ENCODE measurements around the gene TRMU.
"Not testable (repeated sequence)": the region's sequence is repeated elsewhere in the genome, so short reads cannot be mapped to it uniquely, and the experiment has no call there.

TRMU gene

DNA sequence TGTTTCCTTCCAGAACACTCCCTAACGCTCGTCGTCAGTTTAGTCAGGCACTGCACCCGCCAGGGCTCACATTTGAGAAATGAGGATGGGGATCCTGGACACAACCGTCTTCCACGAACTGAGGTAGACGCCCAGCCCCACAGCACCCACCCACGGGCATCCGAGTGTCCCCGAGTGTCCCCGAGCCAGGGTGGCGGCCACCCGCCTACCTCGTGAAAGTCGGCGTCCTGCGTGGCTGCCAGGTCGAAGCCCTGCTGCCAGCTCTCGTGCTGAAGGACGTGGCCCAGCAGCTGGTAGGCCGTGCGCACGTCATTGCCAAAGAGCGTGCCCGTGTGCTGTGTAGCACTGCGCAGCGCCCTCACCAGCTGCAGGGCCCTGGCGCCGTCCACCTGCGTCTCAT is 53.6 kb downstream of the TRMU start:
- Histone ChIP-seq H3K9me3 (ENCODE audit: insufficient read depth, low read depth, low read length) (no peaks in the 10 kb centered on the region), H3K27ac (ENCODE audit: low read length) (no peak overlapping the region), H3K27me3 (ENCODE audit: insufficient read depth, low read length) (no peaks in the 10 kb centered on the region), H3K9ac (ENCODE audit: low read depth, low read length) (no peak overlapping the region), H3K4me3 (ENCODE audit: low read length) (no peak overlapping the region), H3K36me3 (ENCODE audit: insufficient read depth, low read depth, low read length) (no peaks in the 10 kb centered on the region), H3K4me1 (ENCODE audit: insufficient read depth, low read length) (no peaks in the 10 kb centered on the region)

DNA sequence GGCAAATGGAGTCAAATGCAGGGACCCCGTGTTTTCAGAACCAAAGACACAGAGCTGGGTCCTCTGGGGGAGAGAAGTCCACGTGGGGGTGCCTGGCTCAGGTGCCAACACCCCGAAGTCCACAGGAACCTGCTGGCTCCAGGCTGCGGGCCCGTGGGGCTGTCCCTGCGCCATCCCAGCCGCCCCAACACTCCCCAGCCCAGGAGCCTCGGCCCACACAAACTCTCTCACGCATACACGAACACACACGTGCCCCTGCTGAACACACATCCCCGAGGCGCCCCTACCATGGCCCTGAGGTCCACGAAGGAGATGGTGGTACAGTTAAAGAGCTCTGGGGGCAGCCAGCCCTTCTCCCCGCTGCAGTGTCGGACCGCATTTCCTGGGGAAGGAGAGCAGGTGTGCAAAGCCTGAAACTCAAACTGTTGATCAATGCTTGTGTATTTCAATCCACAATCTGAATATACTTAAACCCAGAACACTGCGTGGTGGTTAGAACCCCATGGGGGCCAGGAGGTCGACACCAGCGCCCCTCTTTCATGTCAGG is 54.7 kb downstream of the TRMU start:
- Histone ChIP-seq H3K27me3 (ENCODE audit: insufficient read depth, low read length) (no peaks in the 10 kb centered on the region), H3K9me3 (ENCODE audit: insufficient read depth, low read depth, low read length) (no peaks in the 10 kb centered on the region), H3K36me3 (ENCODE audit: insufficient read depth, low read depth, low read length) (no peaks in the 10 kb centered on the region), H3K27ac (ENCODE audit: low read length) (no peak overlapping the region), H3K4me1 (ENCODE audit: insufficient read depth, low read length) (no peaks in the 10 kb centered on the region), H3K4me3 (ENCODE audit: low read length) (no peak overlapping the region), H3K9ac (ENCODE audit: low read depth, low read length) (no peak overlapping the region)

DNA sequence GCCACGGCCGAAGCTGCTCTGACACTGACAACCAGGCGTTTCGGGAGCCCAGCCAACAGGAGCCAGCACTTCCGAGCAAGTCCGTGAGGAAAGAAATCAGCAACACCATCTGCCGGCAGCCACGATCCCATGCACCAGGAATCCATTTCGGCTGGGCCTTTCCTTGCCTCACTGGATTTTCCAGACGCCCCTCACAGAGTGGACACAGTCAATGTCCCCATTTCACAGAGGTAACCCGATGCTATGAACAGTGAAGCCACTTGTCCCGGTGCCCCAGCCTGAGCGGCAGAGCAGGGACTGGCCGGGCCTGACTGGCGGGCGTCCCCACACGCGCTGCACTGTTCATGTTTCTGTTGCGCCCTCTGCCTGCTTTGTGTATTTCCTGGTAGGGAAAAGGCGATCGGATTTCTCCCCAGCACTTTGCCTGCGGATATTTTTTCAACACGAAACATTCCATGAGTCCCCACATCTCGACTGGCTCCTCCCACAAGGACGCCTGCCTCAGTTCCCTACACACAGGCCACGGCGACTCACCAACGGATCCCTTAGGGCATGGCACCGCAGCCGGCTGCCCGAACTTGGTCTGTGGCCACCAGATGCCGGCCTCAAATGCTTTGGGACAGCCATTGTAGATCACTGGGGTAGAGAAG is 55.3 kb downstream of the TRMU start:
- Histone ChIP-seq H3K9ac (ENCODE audit: low read depth, low read length) (no peak overlapping the region), H3K9me3 (ENCODE audit: insufficient read depth, low read depth, low read length) (no peaks in the 10 kb centered on the region), H3K27me3 (ENCODE audit: insufficient read depth, low read length) (no peaks in the 10 kb centered on the region), H3K4me1 (ENCODE audit: insufficient read depth, low read length) (no peaks in the 10 kb centered on the region), H3K4me3 (ENCODE audit: low read length) (no peak overlapping the region), H3K27ac (ENCODE audit: low read length) (no peak overlapping the region), H3K36me3 (ENCODE audit: insufficient read depth, low read depth, low read length) (no peaks in the 10 kb centered on the region)

DNA sequence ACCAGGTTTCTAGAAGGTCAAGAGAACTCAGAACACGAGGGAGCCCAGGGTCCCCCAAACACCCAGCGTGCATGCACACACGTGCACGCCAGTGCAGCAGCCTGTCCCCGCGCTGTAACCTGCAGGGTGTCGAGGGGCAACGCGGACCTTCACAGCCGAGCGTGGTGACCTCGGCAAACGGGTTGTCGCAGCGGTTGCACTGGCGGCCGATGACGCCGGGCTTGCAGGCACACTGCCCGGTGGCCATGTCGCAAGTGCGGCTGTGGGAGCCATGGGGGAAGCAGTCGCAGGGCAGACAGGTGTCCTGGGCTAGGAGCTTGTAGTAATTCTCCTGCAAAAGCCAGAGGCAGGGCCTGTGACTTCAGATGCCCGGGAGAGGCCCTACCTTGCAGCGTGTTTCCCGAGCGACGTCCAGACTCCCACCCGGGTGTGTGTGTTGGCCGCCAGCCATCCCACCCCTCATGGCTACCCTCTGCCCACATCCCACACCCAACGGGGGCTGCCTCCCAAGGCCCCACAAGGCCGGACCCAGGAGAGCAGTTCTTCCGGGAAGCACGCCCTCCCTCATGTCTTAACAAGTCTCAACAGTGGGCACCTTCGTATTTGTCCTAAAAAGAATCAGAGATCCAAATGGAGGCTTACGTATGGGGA is 56.1 kb downstream of the TRMU start:
- Histone ChIP-seq H3K4me1 (ENCODE audit: insufficient read depth, low read length) (no peaks in the 10 kb centered on the region), H3K36me3 (ENCODE audit: insufficient read depth, low read depth, low read length) (no peaks in the 10 kb centered on the region), H3K27me3 (ENCODE audit: insufficient read depth, low read length) (no peaks in the 10 kb centered on the region), H3K9me3 (ENCODE audit: insufficient read depth, low read depth, low read length) (no peaks in the 10 kb centered on the region), H3K4me3 (ENCODE audit: low read length) (no peak overlapping the region), H3K27ac (ENCODE audit: low read length) (no peak overlapping the region), H3K9ac (ENCODE audit: low read depth, low read length) (no peak overlapping the region)

DNA sequence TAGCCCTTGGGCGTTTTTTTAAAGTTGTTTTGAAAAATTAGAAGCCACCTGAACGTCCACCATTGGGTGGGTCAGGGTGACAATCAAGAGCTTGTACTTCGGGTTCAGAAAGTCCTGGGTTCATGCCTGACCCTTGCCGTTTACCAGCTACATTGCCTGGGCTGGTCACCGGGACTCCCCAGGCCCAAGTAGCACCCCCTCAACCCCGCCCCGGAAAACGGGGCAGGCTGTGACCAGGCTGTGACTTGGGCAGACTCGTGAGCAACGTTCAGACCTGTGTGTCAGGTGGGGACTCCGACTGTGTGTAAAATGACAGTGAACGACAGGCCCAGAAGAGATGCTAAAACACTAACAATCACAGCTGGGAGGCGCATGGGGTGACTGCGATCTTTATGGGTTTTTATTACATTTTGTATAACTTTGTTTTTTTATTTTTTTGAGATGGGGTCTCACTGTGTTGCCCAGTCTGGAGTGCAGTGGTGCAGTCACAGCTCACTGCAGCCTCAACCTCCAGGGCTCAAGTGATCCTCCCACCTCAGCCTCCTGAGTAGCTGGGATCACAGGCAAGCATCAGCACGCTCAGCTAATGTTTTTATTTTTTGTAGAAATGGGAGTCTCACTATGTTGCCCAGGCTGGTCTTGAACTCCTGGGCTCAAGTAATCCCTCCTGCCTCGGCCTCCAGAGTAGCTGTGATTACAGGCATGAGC is 56.8 kb downstream of the TRMU start:
- H3K4me1 ChIP-seq (ENCODE audit: insufficient read depth, low read length), result no peaks in the 10 kb centered on the region
- H3K36me3 ChIP-seq (ENCODE audit: insufficient read depth, low read depth, low read length), result no peaks in the 10 kb centered on the region
- no peaks in the 10 kb centered on the region for H3K9me3 ChIP-seq (ENCODE audit: insufficient read depth, low read depth, low read length)
- H3K27me3 ChIP-seq (ENCODE audit: insufficient read depth, low read length), result no peaks in the 10 kb centered on the region
- H3K4me3 ChIP-seq (ENCODE audit: low read length), result no peak overlapping the region
- no peak overlapping the region for H3K27ac ChIP-seq (ENCODE audit: low read length)
- H3K9ac ChIP-seq (ENCODE audit: low read depth, low read length), result no peak overlapping the region

DNA sequence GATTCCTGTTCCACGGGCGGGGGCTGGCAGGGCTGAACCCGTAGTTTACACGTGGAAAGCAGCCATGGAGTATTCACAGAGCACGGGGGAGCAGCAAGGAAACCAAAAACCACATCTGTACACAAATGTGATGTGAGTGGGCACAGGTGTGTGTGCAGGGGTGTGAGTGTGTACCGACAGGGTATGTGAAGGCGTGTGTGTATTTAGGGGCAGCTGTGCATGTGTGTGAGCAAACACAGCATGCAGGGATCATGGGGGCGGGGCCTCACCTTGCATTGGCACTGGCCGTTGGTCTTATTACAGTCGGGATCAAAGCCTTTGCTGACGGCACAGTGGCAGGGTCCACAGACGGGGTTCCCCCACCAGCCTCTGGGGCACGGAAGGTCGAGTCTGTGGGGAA is 58.4 kb downstream of the TRMU start:
- no peaks in the 10 kb centered on the region for H3K27me3 ChIP-seq (ENCODE audit: insufficient read depth, low read length)
- H3K4me3 ChIP-seq (ENCODE audit: low read length), result no peak overlapping the region
- H3K36me3 ChIP-seq (ENCODE audit: insufficient read depth, low read depth, low read length), result no peaks in the 10 kb centered on the region
- no peak overlapping the region for H3K27ac ChIP-seq (ENCODE audit: low read length)
- no peak overlapping the region for H3K9ac ChIP-seq (ENCODE audit: low read depth, low read length)
- no peaks in the 10 kb centered on the region for H3K9me3 ChIP-seq (ENCODE audit: insufficient read depth, low read depth, low read length)
- H3K4me1 ChIP-seq (ENCODE audit: insufficient read depth, low read length), result no peaks in the 10 kb centered on the region

DNA sequence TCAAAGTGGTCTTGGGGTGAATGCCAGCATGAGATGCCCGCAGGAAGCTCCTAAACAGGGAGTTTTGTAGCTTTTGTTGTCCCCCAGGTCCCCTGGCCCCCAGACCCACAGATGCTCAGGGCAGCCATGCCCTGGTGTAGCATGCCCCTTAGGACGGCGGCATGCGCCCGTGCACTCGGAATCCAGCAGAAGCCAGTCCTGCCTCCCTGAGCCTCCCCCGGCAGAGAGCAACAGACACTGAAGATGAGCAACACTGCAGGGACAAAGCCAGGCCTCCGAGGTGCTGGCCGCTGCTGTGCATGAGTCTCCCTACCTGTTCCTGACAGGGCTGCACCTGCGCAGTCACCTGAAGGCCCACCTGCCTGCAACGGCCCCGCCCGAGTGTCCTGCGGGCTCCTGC is 59.1 kb downstream of the TRMU start:
- Histone ChIP-seq H3K27ac (ENCODE audit: low read length) (no peak overlapping the region), H3K4me1 (ENCODE audit: insufficient read depth, low read length) (no peaks in the 10 kb centered on the region), H3K27me3 (ENCODE audit: insufficient read depth, low read length) (no peaks in the 10 kb centered on the region), H3K9me3 (ENCODE audit: insufficient read depth, low read depth, low read length) (no peaks in the 10 kb centered on the region), H3K4me3 (ENCODE audit: low read length) (no peak overlapping the region), H3K9ac (ENCODE audit: low read depth, low read length) (no peak overlapping the region), H3K36me3 (ENCODE audit: insufficient read depth, low read depth, low read length) (no peaks in the 10 kb centered on the region)

DNA sequence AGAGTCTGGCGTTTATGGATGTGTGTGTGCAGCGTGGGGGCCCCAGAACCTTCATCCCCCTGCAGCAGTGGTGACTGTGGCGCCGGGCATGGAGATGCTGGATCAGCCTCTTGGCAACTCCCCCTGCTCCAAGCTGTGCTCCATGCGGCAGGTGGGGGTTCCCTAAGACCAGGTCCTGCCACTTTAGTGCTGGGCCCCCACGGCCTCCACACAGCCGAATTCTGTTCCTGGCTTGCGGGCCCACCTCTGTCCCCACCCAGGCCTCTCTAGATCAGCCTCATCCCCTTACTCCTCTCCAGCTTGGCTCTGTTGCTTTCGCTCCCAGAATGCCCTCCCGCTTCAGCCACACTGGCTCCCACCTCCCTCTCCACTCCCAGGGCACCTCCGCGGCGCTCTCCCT is 59.6 kb downstream of the TRMU start:
- Histone ChIP-seq H3K9me3 (ENCODE audit: insufficient read depth, low read depth, low read length) (no peaks in the 10 kb centered on the region), H3K9ac (ENCODE audit: low read depth, low read length) (no peak overlapping the region), H3K4me3 (ENCODE audit: low read length) (no peak overlapping the region), H3K4me1 (ENCODE audit: insufficient read depth, low read length) (no peaks in the 10 kb centered on the region), H3K27ac (ENCODE audit: low read length) (no peak overlapping the region), H3K36me3 (ENCODE audit: insufficient read depth, low read depth, low read length) (no peaks in the 10 kb centered on the region), H3K27me3 (ENCODE audit: insufficient read depth, low read length) (no peaks in the 10 kb centered on the region)

DNA sequence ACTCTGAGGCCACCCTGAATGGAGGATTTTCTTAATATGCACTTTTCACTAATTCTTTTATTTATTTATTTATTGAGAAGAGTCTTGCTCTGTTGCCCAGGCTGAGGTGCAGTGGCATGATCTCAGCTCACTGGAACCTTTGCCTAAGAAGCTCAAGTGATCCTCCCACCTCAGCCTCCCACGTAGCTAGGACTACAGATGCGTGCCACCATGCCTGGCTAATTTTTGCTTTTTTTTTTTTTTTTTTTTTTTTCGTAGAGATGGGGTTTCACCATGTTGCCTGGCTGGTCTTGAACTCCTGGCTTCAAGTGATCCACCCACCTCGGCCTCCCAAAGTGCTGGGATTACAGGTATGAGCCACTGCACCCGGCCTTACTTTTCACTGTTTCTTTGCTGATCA is 61.5 kb downstream of the TRMU start:
- H3K4me1 ChIP-seq (ENCODE audit: insufficient read depth, low read length), result not testable (repeated sequence)

DNA sequence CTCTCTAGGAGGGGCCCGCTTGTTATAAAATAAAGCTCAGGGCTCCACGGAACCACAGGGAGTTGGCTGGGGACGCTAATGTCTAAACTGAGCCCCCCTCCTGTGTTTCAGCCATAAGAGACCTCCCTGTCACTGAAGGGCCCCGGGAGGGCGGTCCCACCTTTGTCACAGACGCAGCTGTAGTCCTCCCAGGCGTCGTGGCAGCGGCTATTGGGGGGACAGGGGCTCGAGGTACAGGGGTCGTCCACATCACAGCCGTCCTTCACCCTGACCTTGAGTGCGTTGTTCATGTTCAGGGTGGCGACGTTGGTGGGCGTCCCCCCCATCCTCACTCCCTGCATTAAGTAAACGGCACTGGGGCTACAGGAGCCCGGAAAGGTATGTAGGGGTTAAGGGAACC is 62.0 kb downstream of the TRMU start:
- Histone ChIP-seq H3K9me3 (ENCODE audit: insufficient read depth, low read depth, low read length) (no peaks in the 10 kb centered on the region), H3K36me3 (ENCODE audit: insufficient read depth, low read depth, low read length) (no peaks in the 10 kb centered on the region), H3K27ac (ENCODE audit: low read length) (no peak overlapping the region), H3K4me3 (ENCODE audit: low read length) (no peak overlapping the region), H3K27me3 (ENCODE audit: insufficient read depth, low read length) (no peaks in the 10 kb centered on the region), H3K4me1 (ENCODE audit: insufficient read depth, low read length) (no peaks in the 10 kb centered on the region), H3K9ac (ENCODE audit: low read depth, low read length) (no peak overlapping the region)

More for the DNA sequence above, 61.5 kb downstream of the TRMU start:
- not testable (repeated sequence) for H3K4me3 ChIP-seq (ENCODE audit: low read length); H3K9me3 ChIP-seq (ENCODE audit: insufficient read depth, low read depth, low read length); H3K27ac ChIP-seq (ENCODE audit: low read length); H3K27me3 ChIP-seq (ENCODE audit: insufficient read depth, low read length); H3K9ac ChIP-seq (ENCODE audit: low read depth, low read length); H3K36me3 ChIP-seq (ENCODE audit: insufficient read depth, low read depth, low read length)

DNA sequence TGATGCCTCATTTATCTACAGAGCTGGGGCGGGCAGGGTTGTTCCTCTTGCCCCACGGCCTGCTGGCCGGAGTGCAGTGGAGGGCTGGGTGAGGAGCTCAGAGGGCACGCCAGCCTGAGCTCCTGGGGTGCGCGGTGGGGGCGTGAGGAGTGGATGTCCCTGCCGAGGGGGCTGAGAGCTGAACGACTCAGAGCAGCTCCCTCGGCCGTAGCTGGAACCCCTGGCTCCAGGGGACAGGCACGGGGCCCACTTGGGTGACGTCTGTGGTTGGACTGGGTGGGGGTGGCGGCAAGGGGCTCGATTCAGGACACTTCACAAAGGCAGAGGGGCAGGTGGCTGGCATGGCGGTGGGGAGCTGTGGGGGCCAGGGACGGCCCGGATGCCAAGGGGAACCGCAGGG is 62.4 kb downstream of the TRMU start:
- Histone ChIP-seq H3K4me3 (ENCODE audit: low read length) (no peak overlapping the region), H3K9ac (ENCODE audit: low read depth, low read length) (no peak overlapping the region), H3K27me3 (ENCODE audit: insufficient read depth, low read length) (no peaks in the 10 kb centered on the region)

More for the DNA sequence above, 62.4 kb downstream of the TRMU start:
- Histone ChIP-seq H3K27ac (ENCODE audit: low read length) (no peak overlapping the region), H3K9me3 (ENCODE audit: insufficient read depth, low read depth, low read length) (no peaks in the 10 kb centered on the region), H3K36me3 (ENCODE audit: insufficient read depth, low read depth, low read length) (no peaks in the 10 kb centered on the region), H3K4me1 (ENCODE audit: insufficient read depth, low read length) (no peaks in the 10 kb centered on the region)

All from iPS-20b (cell line).